ENCODE data around the gene HDDC3. TPM values are rescaled to one million over a fixed set of nuclear protein-coding genes. Genes with fewer than 3 reads are reported as not detected.

The HDDC3 gene
- polyA plus RNA-seq, 1 donor (not counting 4 experiments of a cell fraction or from before 2014, with no cell fraction given): 11.8 TPM

- no peak for DNase-seq (ENCODE audit: low read depth, low spot score)
- FAIRE-seq: no peak
- TF ChIP-seq CTCF (optimal IDR thresholded peaks at IDR 0.05 in 1 of 3, IDR thresholded peaks at IDR 0.05 in 1 of 3, conservative IDR thresholded peaks at IDR 0.05 in 1 of 3; ENCODE audit: extremely low read depth in 1 of 3, insufficient read depth in 2 of 3, low read length in 3 of 3): no peak
- no peak for TF ChIP-seq EZH2 (IDR thresholded peaks at IDR 0.05; ENCODE audit: low read length)
These were observed 41.9 kb upstream of the HDDC3 start for GRCh38 chr15:90974216-90974615.

DNA sequence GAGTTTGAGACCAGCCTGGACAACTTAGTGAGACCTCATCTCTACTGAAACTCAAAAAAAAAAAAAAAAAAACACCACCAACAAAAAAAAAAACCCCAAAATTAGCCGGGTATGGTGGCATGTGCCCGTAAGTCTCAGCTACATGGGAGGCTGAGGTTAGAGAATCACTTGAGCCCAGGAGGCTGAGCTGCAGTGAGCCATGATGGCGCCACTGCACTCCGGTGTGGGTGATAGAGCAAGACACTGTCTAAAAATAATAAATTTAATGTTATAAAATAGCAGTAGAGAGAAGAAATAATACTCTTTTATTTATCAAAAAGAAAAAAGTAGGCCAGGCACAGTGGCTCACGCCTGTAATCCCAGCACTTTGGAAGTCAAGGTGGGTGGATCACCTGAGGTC is 39.8 kb upstream of the HDDC3 start:
- Histone ChIP-seq H3K4me2 (ENCODE audit: control insufficient read depth, extremely low read depth, insufficient read depth, low read depth, low read length) (no peak overlapping the region), H3K9ac (ENCODE audit: control insufficient read depth, extremely low read depth, insufficient read depth, low read length) (no peak overlapping the region), H3K27ac (ENCODE audit: control insufficient read depth, insufficient read depth, low read length) (no peak overlapping the region), H3K9me3 (ENCODE audit: control insufficient read depth, low read depth, low read length) (no peaks in the 10 kb centered on the region), H3K36me3 (ENCODE audit: control insufficient read depth in 2 of 2, extremely low read depth in 1 of 2, insufficient read depth in 2 of 2, low read length in 2 of 2) (peaks cover 5 to 33% of the 10 kb centered on the region in 2 experiments), H3K79me2 (ENCODE audit: control insufficient read depth, insufficient read depth, low read length) (no peaks in the 10 kb centered on the region), H3K4me1 (ENCODE audit: control insufficient read depth, extremely low read depth, insufficient read depth, low read length) (peaks cover 10% of the 10 kb centered on the region), H3K4me3 (ENCODE audit: control insufficient read depth in 2 of 3, extremely low read depth in 1 of 3, insufficient read depth in 2 of 3, low read depth in 1 of 3, low read length in 3 of 3) (no peak overlapping the region), H2AFZ (ENCODE audit: control insufficient read depth, low read length) (no peak overlapping the region), H4K20me1 (ENCODE audit: control insufficient read depth, extremely low read depth, insufficient read depth, low read length) (peaks cover 3% of the 10 kb centered on the region), H3K27me3 (ENCODE audit: control insufficient read depth, extremely low read depth, insufficient read depth, low read length) (no peaks in the 10 kb centered on the region), H3K9me1 (ENCODE audit: control insufficient read depth, extremely low read depth, insufficient read depth, low read length) (no peaks in the 10 kb centered on the region)
- DNase-seq (ENCODE audit: low read depth, low spot score): no peak
- dilution Hi-C loops (cut with MboI; ENCODE audit: extremely low pct_ligation_motif_present, low sequenced_read_pairs): no loop called here
- no peak for FAIRE-seq
- TF ChIP-seq CTCF (optimal IDR thresholded peaks at IDR 0.05 in 1 of 3, IDR thresholded peaks at IDR 0.05 in 1 of 3, conservative IDR thresholded peaks at IDR 0.05 in 1 of 3; ENCODE audit: extremely low read depth in 1 of 3, insufficient read depth in 2 of 3, low read length in 3 of 3): no peak
- no peak for TF ChIP-seq EZH2 (IDR thresholded peaks at IDR 0.05; ENCODE audit: low read length)

More at GRCh38 chr15:90974216-90974615, 41.9 kb upstream of the HDDC3 start:
- Histone ChIP-seq H3K79me2 (ENCODE audit: control insufficient read depth, insufficient read depth, low read length) (no peaks in the 10 kb centered on the region), H3K36me3 (ENCODE audit: control insufficient read depth in 2 of 2, extremely low read depth in 1 of 2, insufficient read depth in 2 of 2, low read length in 2 of 2) (peaks cover 5 to 26% of the 10 kb centered on the region in 2 experiments), H3K4me3 (ENCODE audit: control insufficient read depth in 2 of 3, extremely low read depth in 1 of 3, insufficient read depth in 2 of 3, low read depth in 1 of 3, low read length in 3 of 3) (no peak overlapping the region), H3K27ac (ENCODE audit: control insufficient read depth, insufficient read depth, low read length) (no peak overlapping the region), H3K9me1 (ENCODE audit: control insufficient read depth, extremely low read depth, insufficient read depth, low read length) (no peaks in the 10 kb centered on the region), H3K9ac (ENCODE audit: control insufficient read depth, extremely low read depth, insufficient read depth, low read length) (no peak overlapping the region), H3K9me3 (ENCODE audit: control insufficient read depth, low read depth, low read length) (no peaks in the 10 kb centered on the region), H3K27me3 (ENCODE audit: control insufficient read depth, extremely low read depth, insufficient read depth, low read length) (no peaks in the 10 kb centered on the region), H2AFZ (ENCODE audit: control insufficient read depth, low read length) (no peak overlapping the region), H4K20me1 (ENCODE audit: control insufficient read depth, extremely low read depth, insufficient read depth, low read length) (no peaks in the 10 kb centered on the region), H3K4me2 (ENCODE audit: control insufficient read depth, extremely low read depth, insufficient read depth, low read depth, low read length) (no peak overlapping the region), H3K4me1 (ENCODE audit: control insufficient read depth, extremely low read depth, insufficient read depth, low read length) (no peaks in the 10 kb centered on the region)
- dilution Hi-C loops (cut with MboI; ENCODE audit: extremely low pct_ligation_motif_present, low sequenced_read_pairs): no loop called here
